Fibroblast of peridontal ligament (primary cell): Measurements from ENCODE around the gene COPS6.
"Not testable (repeated sequence)": the region's sequence is repeated elsewhere in the genome, so short reads cannot be mapped to it uniquely, and the experiment has no call there.

Experiments used
- DNase-seq: peaks from one replicate; pipeline ENCODE4 v3.0.0-alpha.2; 2010; ENCODE audit errors: extremely low read depth

COPS6 gene

DNA sequence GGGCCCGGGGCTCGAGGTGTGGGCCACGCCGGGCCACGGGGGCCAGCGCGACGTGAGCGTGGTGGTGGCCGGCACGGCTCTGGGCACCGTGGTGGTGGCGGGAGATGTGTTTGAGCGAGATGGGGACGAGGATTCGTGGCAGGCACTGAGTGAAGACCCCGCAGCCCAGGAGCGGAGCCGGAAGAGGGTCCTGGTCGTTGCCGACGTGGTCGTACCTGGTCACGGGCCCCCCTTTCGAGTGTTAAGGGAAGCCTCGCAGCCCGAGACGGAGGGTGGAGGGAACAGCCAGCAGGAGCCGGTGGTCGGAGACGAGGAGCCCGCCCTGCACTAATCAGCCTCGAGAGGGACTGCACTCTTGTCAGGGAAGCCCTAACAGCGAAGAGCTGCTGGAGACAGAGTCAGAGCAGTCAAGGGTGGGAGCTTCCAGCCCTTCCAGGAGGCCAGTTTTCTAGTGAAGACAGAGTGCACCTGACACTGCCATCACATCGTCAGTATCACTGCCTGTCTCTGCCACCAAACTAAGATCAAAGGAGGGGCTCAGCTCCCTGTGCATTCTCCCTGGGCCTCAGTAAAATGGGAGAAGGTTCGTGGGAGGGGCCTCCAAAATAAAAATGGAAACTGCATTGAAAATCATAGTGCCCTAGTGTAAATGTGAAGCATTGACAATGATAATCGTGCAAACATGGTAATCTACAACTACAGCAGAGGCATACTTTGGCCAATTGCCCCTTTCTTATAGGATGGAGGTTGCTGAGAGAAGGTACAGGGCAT is 39.3 kb downstream of the COPS6 start:
- DNase-seq, result no peak

DNA sequence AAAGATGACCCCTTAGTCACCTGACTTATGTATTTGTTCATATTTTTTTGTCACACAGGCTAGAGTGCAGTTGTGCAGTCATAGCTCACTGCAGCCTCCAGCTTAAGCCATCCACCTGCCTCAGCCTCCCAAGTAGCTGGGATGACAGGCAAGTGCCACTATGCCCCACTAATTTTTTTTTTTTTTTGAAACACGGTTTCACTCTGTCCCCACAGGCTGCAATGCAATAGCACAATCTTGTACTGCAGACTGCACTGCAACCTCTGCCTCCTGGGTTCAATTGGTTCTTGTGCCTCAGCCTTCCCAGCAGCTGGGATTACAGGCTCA is 39.8 kb downstream of the COPS6 start:
- no peak for DNase-seq

DNA sequence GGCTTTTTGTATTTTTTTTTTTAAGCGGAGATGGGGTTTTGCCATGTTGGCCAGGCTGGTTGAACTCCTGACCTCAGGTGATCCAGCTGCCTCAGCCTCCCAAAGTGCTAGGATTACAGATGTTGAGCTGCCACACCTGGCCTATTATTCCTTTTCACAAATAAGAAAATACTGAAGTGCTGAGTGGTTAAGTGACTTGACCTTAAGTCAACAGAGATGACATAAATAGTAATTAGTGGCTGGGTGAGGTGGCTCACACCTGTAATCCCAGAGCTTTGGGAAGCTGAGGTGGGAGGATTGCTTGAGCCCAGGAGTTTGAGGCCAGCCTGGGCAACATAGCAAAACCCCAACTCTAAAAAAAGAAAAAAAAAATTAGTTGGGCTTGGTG is 41.4 kb downstream of the COPS6 start:
- DNase-seq, result not testable (repeated sequence)

DNA sequence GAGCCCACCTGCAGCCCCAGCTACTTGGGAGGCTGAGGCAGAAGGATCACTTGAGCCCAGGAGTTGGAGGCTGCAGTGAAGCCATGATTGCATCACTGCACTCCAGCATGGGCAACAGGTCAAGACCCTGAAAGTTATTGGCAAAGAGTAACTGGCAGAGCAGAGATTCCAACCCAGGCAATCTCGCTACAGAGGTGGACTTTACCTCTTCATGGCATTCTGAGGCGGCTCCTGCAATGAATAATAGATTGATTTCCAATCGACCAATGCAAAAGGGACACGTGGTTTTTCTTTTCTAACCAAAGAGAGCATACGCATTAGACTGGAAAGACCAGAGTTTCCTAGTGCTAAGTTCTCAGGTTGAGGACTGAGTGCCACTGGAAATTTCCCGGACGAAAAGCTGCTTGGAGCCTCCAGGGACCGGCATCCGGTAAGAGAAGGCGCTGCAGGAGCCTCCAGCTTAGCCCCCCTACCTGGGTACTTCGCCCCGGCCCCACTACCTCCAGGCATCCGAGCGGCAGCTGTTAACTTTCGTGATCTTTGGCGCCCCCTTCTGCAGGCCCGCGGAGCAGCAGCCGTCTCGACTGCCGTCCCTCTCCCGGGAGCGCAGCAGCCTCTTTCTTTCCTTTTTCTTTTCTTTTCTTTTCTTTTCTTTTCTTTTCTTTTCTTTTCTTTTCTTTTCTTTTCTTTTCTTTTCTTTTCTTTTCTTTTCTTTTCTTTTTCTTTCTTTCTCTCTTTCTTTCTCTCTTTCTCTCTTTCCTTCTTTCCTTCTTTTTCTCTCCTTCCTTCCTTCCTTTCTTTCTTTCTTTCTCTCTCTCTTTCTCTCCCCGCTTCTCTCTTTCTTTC is 42.1 kb downstream of the COPS6 start:
- peak; percentile 41 for DNase-seq

DNA sequence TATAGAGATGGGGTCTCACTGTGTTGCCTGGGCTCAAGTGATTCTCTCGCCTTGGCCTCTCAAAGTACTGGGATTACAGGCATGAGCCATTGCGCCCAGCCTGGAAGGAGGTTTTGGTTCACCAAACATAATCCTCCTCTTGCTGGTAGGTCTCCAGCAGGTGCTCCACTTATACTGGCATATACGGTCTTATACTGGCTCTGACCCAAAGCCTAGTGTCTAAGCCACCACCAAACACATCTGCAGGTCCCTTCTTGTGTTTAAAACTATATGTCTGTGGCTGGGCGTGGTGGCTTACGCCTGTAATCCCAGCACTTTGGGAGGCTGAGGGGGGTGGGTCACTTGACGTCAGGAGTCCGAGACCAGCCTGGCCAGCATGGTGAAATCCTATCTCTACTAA is 43.4 kb downstream of the COPS6 start:
- no peak for DNase-seq

DNA sequence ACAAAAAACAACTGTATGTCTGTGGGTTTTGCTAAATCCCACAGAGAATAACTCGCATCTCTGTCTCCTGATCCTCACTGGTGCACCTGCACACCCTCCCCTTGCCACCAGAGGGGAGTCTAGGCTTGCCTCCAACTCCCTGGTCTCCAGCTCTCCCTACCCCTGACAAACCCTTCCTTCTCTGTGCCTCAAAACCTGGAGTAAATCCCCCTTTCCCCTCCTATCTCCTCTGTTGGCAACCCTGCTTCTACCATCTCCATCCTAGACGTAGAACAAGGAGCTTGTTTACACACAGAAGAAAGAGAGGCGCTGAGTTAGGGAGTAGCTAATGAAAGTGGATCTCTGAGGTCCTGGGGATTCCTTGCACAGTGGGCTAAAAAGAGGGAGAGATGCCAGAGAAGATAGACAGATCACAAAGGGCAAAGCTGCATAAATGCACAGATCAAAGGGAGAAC is 44.0 kb downstream of the COPS6 start:
- peak; percentile 61 for DNase-seq

DNA sequence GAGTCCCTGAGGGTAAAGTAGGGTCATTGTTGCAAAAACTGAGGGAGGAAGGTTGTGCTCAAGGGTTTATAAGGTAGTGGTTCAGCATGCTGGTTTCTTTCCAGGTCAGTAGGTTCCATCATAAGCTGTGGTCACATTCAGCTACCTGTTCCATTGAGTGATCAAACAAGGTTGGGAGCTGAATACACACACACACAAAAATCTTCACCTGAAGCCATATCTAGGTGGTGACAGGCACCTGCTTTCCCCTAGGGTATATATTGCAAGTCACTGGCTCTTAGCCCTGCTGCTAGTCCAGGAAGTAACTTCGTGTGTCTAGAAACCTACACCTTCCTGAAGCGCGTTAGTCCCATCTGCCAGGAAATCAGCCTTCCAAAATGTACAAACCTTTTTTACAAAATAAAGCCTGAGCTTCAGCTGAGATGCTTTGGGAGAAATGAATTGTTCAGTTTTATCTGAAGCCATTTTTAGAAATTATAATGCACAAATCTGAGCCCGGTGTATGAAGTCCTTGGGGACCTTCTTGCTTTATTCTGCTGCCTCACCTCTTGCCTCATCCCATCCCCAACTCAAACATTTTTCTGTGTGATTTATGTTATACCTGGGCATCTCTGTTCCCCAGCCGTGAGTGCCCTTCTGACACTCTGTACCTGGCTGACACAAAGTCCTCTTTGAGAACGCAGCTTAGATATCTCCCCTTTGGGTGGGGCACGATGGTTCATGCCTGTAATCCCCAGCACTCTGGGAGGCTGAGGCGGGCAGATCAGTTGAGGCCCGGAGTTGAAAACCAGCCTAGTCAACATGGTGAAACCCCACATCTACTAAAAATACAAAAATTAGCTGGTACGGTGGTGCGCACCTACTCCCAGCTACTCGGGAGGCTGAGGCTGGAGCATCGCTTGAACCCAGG is 49.3 kb downstream of the COPS6 start:
- no peak for DNase-seq

DNA sequence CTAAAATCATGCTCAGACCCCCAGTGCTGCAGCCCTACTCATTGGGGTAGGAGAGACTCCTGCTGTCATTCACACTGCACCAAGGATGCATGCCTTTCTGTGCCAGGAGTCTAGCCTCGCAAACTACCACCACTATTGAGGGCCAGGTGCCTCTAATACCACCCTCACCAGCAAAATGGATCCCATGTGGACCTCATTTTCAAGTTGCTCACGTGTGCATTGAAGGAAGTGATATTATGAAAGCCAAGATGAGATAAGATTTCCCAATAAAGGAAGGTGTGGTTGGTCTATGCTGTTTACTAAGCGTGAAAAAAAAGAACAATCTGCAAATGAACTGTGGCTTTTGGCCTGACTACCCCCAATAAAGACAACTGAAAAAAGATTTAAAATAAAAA is 52.8 kb downstream of the COPS6 start:
- no peak for DNase-seq
